OCI-LY1 (cell line): ENCODE data around the gene TBX22.

Source experiments
- H2AFZ ChIP-seq: fragments of 200-600 bp; sonication (generic), shearing (Covaris generic); 2 replicates; pipeline ENCODE4 v1.6.0; 2014; ENCODE audit warnings: antibody characterized with exemption, mild to moderate bottlenecking, low read length
- H3F3A ChIP-seq: fragments of 200-600 bp; sonication (generic), shearing (Covaris generic); 2 replicates; pipeline ENCODE4 v1.6.0; 2014; ENCODE audit warnings: mild to moderate bottlenecking, antibody characterized with exemption, low read length, moderate library complexity; ENCODE audit not compliant: insufficient read depth
- H3K27ac ChIP-seq: fragments of 200-600 bp; sonication (generic); 2 replicates; pipeline ENCODE4 v1.5.1; 2014; ENCODE audit warnings: low read length, mixed run types, mild to moderate bottlenecking, low read depth; ENCODE audit not compliant: poor library complexity, severe bottlenecking
- H3K27me3 ChIP-seq: fragments of 200-600 bp; sonication (generic); 2 replicates; pipeline ENCODE4 v1.6.0; 2014; ENCODE audit warnings: antibody characterized with exemption, mild to moderate bottlenecking, low read length, moderate library complexity; ENCODE audit not compliant: insufficient read depth
- H3K36me3 ChIP-seq: fragments of 200-600 bp; sonication (generic); 2 replicates; pipeline ENCODE4 v1.6.1; 2014; ENCODE audit warnings: mild to moderate bottlenecking, antibody characterized with exemption, low read length, moderate library complexity, mixed read lengths; ENCODE audit not compliant: insufficient read depth
- H3K4me1 ChIP-seq: fragments of 200-600 bp; sonication (generic); 2 replicates; pipeline ENCODE4 v1.5.1; 2014; ENCODE audit warnings: mild to moderate bottlenecking, low read length, moderate library complexity; ENCODE audit not compliant: insufficient read depth, severe bottlenecking
- H3K4me2 ChIP-seq: fragments of 200-600 bp; sonication (generic), shearing (Covaris generic); 2 replicates; pipeline ENCODE4 v1.6.1; 2014; ENCODE audit warnings: low read length
- H3K4me3 ChIP-seq: fragments of 200-600 bp; sonication (generic); 2 replicates; pipeline ENCODE4 v1.5.1; 2014; ENCODE audit warnings: low read length, low read depth, mild to moderate bottlenecking, mixed read lengths; ENCODE audit not compliant: poor library complexity, severe bottlenecking
- H3K79me2 ChIP-seq: fragments of 200-600 bp; shearing (Covaris generic); 2 replicates; pipeline ENCODE4 v1.6.1; 2016; ENCODE audit warnings: mixed run types, low read length, mixed read lengths; ENCODE audit not compliant: insufficient read depth
- H3K9ac ChIP-seq: fragments of 200-600 bp; sonication (generic), shearing (Covaris generic); 2 replicates; pipeline ENCODE4 v1.6.1; 2014; ENCODE audit warnings: mild to moderate bottlenecking, low read length, mixed read lengths
- H3K9me2 ChIP-seq: fragments of 200-600 bp; sonication (generic), shearing (Covaris generic); 2 replicates; pipeline ENCODE4 v1.6.1; 2014; ENCODE audit warnings: low read depth, mild to moderate bottlenecking, low read length, mixed read lengths
- H3K9me3 ChIP-seq: fragments of 200-600 bp; shearing (Covaris generic); 2 replicates; pipeline ENCODE4 v1.6.1; 2014; ENCODE audit warnings: low read length, mixed read lengths
- H4K20me1 ChIP-seq: fragments of 200-600 bp; sonication (generic), shearing (Covaris generic); 2 replicates; pipeline ENCODE4 v1.6.0; 2016; ENCODE audit warnings: mild to moderate bottlenecking, low read length; ENCODE audit not compliant: insufficient read depth
- CTCF ChIP-seq: fragments of 200-600 bp; sonication (generic), shearing (Covaris generic); IDR thresholded peaks from 2 replicates; pipeline ENCODE4 v1.5.1; 2017; ENCODE audit warnings: mild to moderate bottlenecking, antibody characterized with exemption, low read length, moderate library complexity, mixed read lengths
- EZH2 ChIP-seq: fragments of 200-600 bp; sonication (generic), shearing (Covaris generic); IDR thresholded peaks from 2 replicates; pipeline ENCODE4 v1.8.0; 2017; ENCODE audit warnings: borderline replicate concordance, mixed run types, mild to moderate bottlenecking, antibody characterized with exemption, low read length, moderate library complexity, mixed read lengths

TBX22 gene

GRCh38 chrX:80014141-80014940, at the start of gene TBX22:
Gene TBX22 (plus strand): TSS chrX:80014753. CDS start chrX:80022270, 7,517 bp downstream.
- Histone ChIP-seq H4K20me1 (no peaks in the 10 kb centered on the region), H3K79me2 (no peaks in the 10 kb centered on the region), H3K36me3 (no peaks in the 10 kb centered on the region), H3K4me3 (no peak within 1 kb of the TSS), H3K9me3 (no peaks in the 10 kb centered on the region), H3K4me1 (no peaks in the 10 kb centered on the region), H3K27ac (no peak within 1 kb of the TSS), H3K9me2 (no peaks in the 10 kb centered on the region), H3F3A (no peaks in the 10 kb centered on the region), H3K9ac (no peak within 1 kb of the TSS), H3K27me3 (no peaks in the 10 kb centered on the region), H3K4me2 (no peak within 1 kb of the TSS), H2AFZ (no peak within 1 kb of the TSS)
- TF ChIP-seq EZH2: no peak

- H4K20me1 ChIP-seq: no peaks in the 10 kb centered on the region
- H3K9me2 ChIP-seq: no peaks in the 10 kb centered on the region
- H3K79me2 ChIP-seq: no peaks in the 10 kb centered on the region
- H2AFZ ChIP-seq: no peak overlapping the region
- H3K9me3 ChIP-seq: no peaks in the 10 kb centered on the region
- TF ChIP-seq EZH2: no peak
- no peak for TF ChIP-seq CTCF
- no peaks in the 10 kb centered on the region for H3K4me1 ChIP-seq
- no peaks in the 10 kb centered on the region for H3K36me3 ChIP-seq
- no peak overlapping the region for H3K4me2 ChIP-seq
- H3K4me3 ChIP-seq: no peak overlapping the region
- H3K27me3 ChIP-seq: no peaks in the 10 kb centered on the region
- no peak overlapping the region for H3K27ac ChIP-seq
- no peak overlapping the region for H3K9ac ChIP-seq
- H3F3A ChIP-seq: no peaks in the 10 kb centered on the region
These were observed 38.9 kb upstream of the TBX22 start for GRCh38 chrX:79975605-79976004.

- Histone ChIP-seq H3K79me2 (no peaks in the 10 kb centered on the region), H2AFZ (no peak overlapping the region), H3F3A (no peaks in the 10 kb centered on the region), H3K4me2 (no peak overlapping the region), H3K36me3 (no peaks in the 10 kb centered on the region), H3K9me3 (no peaks in the 10 kb centered on the region), H3K27me3 (no peaks in the 10 kb centered on the region), H3K9ac (no peak overlapping the region), H3K27ac (no peak overlapping the region), H4K20me1 (no peaks in the 10 kb centered on the region), H3K4me3 (no peak overlapping the region), H3K4me1 (no peaks in the 10 kb centered on the region), H3K9me2 (no peaks in the 10 kb centered on the region)
- TF ChIP-seq CTCF (no peak), EZH2 (no peak)
These were observed 10.1 kb upstream of the TBX22 start for GRCh38 chrX:80004458-80004857.

- no peak for TF ChIP-seq CTCF
- TF ChIP-seq EZH2: no peak
- no peaks in the 10 kb centered on the region for H3K9me3 ChIP-seq
These were observed 3.0 kb upstream of the TBX22 start for GRCh38 chrX:80011522-80011921.

More at GRCh38 chrX:80011522-80011921, 3.0 kb upstream of the TBX22 start:
- H3K9me2 ChIP-seq: no peaks in the 10 kb centered on the region
- H3K4me3 ChIP-seq: no peak overlapping the region
- H4K20me1 ChIP-seq: no peaks in the 10 kb centered on the region
- no peaks in the 10 kb centered on the region for H3K4me1 ChIP-seq
- H3K9ac ChIP-seq: no peak overlapping the region
- no peaks in the 10 kb centered on the region for H3K79me2 ChIP-seq
- no peaks in the 10 kb centered on the region for H3K27me3 ChIP-seq
- no peak overlapping the region for H3K27ac ChIP-seq
- no peak overlapping the region for H3K4me2 ChIP-seq
- H3F3A ChIP-seq: no peaks in the 10 kb centered on the region
- no peaks in the 10 kb centered on the region for H3K36me3 ChIP-seq
- no peak overlapping the region for H2AFZ ChIP-seq
